ENCODE data around the gene POFUT2.

DNA sequence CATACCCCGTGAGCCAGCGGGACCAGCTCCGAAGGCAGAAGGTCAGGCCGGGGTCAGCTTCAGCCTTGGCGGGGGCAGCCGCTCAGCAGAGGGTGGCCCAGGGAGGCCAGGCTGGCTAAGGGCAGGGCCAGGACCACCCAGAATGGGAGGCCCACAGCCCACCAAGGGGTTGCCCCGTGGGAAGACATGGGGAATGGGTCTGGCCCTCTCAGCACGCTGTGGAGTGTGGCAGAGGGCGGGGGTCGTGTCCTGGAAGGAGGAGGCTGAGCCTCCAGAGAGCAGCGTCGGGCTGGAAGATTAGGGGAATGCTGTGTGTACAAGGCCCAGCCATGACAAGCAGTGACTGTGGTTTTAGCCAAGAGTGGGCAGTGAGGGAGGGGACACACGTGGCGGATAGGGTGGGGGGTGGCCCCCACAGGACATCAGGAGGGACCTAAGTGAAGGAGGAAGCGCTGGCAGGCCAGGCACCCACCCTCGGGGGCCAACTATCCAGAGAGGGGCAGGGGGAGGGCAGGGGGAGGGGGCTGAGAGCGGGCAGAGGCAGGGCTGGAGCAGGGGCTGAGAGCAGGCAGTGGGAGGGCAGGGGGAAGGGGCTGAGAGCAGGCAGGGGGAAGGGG is 43.9 kb upstream of the POFUT2 start:
- TF ChIP-seq, protein P1, sequence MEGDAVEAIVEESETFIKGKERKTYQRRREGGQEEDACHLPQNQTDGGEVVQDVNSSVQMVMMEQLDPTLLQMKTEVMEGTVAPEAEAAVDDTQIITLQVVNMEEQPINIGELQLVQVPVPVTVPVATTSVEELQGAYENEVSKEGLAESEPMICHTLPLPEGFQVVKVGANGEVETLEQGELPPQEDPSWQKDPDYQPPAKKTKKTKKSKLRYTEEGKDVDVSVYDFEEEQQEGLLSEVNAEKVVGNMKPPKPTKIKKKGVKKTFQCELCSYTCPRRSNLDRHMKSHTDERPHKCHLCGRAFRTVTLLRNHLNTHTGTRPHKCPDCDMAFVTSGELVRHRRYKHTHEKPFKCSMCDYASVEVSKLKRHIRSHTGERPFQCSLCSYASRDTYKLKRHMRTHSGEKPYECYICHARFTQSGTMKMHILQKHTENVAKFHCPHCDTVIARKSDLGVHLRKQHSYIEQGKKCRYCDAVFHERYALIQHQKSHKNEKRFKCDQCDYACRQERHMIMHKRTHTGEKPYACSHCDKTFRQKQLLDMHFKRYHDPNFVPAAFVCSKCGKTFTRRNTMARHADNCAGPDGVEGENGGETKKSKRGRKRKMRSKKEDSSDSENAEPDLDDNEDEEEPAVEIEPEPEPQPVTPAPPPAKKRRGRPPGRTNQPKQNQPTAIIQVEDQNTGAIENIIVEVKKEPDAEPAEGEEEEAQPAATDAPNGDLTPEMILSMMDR (IDR thresholded peaks at IDR 0.05) = no peak
- no peak for TF ChIP-seq POLR2A (IDR thresholded peaks at IDR 0.05)
